ENCODE results near the gene SPTBN4. TPM values are rescaled to one million over a fixed set of nuclear protein-coding genes. Genes with fewer than 3 reads are reported as not detected.

The SPTBN4 gene
- total and polyA plus RNA-seq, 10 of the 15 experiments (the other 5 are each of a cell fraction or from before 2014, with no cell fraction given) = 0.04 to 1.1 (median 0.34) TPM; not detected in 1

DNA sequence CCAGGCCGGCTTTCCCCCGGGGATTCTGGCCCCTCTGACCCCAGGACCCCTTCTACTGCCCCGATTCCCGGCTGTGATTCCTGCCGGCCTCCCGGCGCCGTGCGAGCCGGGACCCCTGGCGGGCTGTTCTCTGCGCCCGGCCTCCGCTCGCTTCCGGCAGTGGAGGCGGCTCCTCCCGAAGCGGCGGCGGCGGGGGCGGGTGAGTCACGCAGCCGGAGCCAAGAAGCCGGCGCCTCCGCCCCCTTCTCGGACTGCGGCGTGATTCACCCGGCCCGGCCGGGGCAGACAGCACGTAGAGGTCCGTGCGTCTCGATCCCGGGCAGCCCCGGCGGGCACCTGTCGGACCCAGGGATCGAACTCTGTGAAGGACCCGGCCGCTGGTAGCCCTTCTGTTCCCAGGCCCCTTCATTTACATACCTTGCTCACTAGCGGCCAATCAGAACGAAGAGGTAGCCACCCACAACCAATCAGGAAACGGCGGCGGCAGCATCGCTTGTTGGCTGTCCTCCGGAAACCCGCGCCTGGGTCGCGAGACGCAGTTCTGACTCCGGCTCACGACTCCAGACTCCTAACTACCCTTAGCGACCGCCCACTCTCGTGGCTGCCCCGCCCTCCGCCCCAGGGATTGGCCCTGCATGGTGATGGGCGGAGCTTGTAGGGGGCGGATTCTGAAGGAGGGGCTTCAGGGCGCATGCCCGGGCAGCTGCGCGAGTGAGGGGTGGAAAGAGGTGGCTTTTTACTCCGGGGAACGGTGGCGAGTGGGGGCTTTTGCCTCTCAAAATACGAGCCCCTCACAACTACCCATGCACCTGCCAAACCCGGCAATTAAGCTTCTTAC, 41.1 kb upstream of the SPTBN4 start, which contains the start of gene SERTAD1 (continued):
- TF ChIP-seq TARDBP (IDR thresholded peaks at IDR 0.05; ENCODE audit: borderline replicate concordance) = no peak
- TF ChIP-seq, protein P1, sequence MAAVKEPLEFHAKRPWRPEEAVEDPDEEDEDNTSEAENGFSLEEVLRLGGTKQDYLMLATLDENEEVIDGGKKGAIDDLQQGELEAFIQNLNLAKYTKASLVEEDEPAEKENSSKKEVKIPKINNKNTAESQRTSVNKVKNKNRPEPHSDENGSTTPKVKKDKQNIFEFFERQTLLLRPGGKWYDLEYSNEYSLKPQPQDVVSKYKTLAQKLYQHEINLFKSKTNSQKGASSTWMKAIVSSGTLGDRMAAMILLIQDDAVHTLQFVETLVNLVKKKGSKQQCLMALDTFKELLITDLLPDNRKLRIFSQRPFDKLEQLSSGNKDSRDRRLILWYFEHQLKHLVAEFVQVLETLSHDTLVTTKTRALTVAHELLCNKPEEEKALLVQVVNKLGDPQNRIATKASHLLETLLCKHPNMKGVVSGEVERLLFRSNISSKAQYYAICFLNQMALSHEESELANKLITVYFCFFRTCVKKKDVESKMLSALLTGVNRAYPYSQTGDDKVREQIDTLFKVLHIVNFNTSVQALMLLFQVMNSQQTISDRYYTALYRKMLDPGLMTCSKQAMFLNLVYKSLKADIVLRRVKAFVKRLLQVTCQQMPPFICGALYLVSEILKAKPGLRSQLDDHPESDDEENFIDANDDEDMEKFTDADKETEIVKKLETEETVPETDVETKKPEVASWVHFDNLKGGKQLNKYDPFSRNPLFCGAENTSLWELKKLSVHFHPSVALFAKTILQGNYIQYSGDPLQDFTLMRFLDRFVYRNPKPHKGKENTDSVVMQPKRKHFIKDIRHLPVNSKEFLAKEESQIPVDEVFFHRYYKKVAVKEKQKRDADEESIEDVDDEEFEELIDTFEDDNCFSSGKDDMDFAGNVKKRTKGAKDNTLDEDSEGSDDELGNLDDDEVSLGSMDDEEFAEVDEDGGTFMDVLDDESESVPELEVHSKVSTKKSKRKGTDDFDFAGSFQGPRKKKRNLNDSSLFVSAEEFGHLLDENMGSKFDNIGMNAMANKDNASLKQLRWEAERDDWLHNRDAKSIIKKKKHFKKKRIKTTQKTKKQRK (IDR thresholded peaks at IDR 0.05; ENCODE audit: low read depth, low read length) = no peak
- TF ChIP-seq GABPA (IDR thresholded peaks at IDR 0.05; ENCODE audit: low read depth) = no peak
- no peak for TF ChIP-seq EED (IDR thresholded peaks at IDR 0.05; ENCODE audit: low read depth)
- no peak for TF ChIP-seq RAD51 (IDR thresholded peaks at IDR 0.05)
- TF ChIP-seq, protein P2, sequence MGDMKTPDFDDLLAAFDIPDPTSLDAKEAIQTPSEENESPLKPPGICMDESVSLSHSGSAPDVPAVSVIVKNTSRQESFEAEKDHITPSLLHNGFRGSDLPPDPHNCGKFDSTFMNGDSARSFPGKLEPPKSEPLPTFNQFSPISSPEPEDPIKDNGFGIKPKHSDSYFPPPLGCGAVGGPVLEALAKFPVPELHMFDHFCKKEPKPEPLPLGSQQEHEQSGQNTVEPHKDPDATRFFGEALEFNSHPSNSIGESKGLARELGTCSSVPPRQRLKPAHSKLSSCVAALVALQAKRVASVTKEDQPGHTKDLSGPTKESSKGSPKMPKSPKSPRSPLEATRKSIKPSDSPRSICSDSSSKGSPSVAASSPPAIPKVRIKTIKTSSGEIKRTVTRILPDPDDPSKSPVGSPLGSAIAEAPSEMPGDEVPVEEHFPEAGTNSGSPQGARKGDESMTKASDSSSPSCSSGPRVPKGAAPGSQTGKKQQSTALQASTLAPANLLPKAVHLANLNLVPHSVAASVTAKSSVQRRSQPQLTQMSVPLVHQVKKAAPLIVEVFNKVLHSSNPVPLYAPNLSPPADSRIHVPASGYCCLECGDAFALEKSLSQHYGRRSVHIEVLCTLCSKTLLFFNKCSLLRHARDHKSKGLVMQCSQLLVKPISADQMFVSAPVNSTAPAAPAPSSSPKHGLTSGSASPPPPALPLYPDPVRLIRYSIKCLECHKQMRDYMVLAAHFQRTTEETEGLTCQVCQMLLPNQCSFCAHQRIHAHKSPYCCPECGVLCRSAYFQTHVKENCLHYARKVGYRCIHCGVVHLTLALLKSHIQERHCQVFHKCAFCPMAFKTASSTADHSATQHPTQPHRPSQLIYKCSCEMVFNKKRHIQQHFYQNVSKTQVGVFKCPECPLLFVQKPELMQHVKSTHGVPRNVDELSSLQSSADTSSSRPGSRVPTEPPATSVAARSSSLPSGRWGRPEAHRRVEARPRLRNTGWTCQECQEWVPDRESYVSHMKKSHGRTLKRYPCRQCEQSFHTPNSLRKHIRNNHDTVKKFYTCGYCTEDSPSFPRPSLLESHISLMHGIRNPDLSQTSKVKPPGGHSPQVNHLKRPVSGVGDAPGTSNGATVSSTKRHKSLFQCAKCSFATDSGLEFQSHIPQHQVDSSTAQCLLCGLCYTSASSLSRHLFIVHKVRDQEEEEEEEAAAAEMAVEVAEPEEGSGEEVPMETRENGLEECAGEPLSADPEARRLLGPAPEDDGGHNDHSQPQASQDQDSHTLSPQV (IDR thresholded peaks at IDR 0.05) = no peak
- TF ChIP-seq, protein P3, sequence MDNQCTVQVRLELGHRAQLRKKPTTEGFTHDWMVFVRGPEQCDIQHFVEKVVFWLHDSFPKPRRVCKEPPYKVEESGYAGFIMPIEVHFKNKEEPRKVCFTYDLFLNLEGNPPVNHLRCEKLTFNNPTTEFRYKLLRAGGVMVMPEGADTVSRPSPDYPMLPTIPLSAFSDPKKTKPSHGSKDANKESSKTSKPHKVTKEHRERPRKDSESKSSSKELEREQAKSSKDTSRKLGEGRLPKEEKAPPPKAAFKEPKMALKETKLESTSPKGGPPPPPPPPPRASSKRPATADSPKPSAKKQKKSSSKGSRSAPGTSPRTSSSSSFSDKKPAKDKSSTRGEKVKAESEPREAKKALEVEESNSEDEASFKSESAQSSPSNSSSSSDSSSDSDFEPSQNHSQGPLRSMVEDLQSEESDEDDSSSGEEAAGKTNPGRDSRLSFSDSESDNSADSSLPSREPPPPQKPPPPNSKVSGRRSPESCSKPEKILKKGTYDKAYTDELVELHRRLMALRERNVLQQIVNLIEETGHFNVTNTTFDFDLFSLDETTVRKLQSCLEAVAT (IDR thresholded peaks at IDR 0.05) = no peak
- no peak for TF ChIP-seq SPI1 (IDR thresholded peaks at IDR 0.05; ENCODE audit: borderline replicate concordance, insufficient read depth, low read depth, low read length)
- peak; percentile 86 for TF ChIP-seq ZNF207 (IDR thresholded peaks at IDR 0.05; ENCODE audit: borderline replicate concordance)
- TF ChIP-seq ZNF384 (IDR thresholded peaks at IDR 0.05; ENCODE audit: borderline replicate concordance, low read depth, low read length) = no peak
- TF ChIP-seq SREBF2 (IDR thresholded peaks at IDR 0.05; ENCODE audit: low read length) = no peak
- TF ChIP-seq MEF2A (IDR thresholded peaks at IDR 0.05; ENCODE audit: insufficient read depth, low read depth, low read length) = no peak
- TF ChIP-seq, protein P4, sequence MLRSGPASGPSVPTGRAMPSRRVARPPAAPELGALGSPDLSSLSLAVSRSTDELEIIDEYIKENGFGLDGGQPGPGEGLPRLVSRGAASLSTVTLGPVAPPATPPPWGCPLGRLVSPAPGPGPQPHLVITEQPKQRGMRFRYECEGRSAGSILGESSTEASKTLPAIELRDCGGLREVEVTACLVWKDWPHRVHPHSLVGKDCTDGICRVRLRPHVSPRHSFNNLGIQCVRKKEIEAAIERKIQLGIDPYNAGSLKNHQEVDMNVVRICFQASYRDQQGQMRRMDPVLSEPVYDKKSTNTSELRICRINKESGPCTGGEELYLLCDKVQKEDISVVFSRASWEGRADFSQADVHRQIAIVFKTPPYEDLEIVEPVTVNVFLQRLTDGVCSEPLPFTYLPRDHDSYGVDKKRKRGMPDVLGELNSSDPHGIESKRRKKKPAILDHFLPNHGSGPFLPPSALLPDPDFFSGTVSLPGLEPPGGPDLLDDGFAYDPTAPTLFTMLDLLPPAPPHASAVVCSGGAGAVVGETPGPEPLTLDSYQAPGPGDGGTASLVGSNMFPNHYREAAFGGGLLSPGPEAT (IDR thresholded peaks at IDR 0.05; ENCODE audit: low read depth) = no peak
- TF ChIP-seq RUNX3 (IDR thresholded peaks at IDR 0.05; ENCODE audit: low read length) = no peak; the same call in 1 of the 2 replicates
- TF ChIP-seq MTA3 (IDR thresholded peaks at IDR 0.05; ENCODE audit: borderline replicate concordance, low read length) = no peak
- peak; percentile 90 for TF ChIP-seq GATAD2B (conservative IDR thresholded peaks at IDR 0.05; ENCODE audit: low read depth)
- TF ChIP-seq MYB (IDR thresholded peaks at IDR 0.05; ENCODE audit: borderline replicate concordance, low read depth, low read length) = no peak
- peak; percentile 72 for TF ChIP-seq LARP7 (IDR thresholded peaks at IDR 0.05)
